ENCODE data around the gene SREBF2. TPM values are rescaled to one million over a fixed set of nuclear protein-coding genes. Genes with fewer than 3 reads are reported as not detected.
A peak's percentile ranks its signal among the peaks of the same experiment; 100 is the strongest.

Gene SREBF2
- total and polyA plus RNA-seq, 2 donors from 2014 or later = 49.2 to 71.4 TPM

GRCh38 chr22:41830174-41830573, 2.7 kb upstream of the SREBF2 start:
- FAIRE-seq (no peak), DNase-seq (no peak)
- TF ChIP-seq CTCF (IDR thresholded peaks at IDR 0.05; ENCODE audit: borderline replicate concordance, extremely low read depth, insufficient read depth) = no peak
- H3K9me3 ChIP-seq (ENCODE audit: control insufficient read depth in 2 of 3, insufficient read depth in 1 of 3, low read length in 3 of 3) = no peaks in the 10 kb centered on the region
- H3K4me3 ChIP-seq (ENCODE audit: low read length in 3 of 3) = no peak overlapping the region
- intact Hi-C loops (cut with DNase I) = no loop called here
- H3K27ac ChIP-seq (ENCODE audit: low read depth in 2 of 2, low read length in 2 of 2) = no peak overlapping the region
- H3K36me3 ChIP-seq (ENCODE audit: control insufficient read depth in 2 of 3, insufficient read depth in 3 of 3, low read length in 3 of 3) = no peaks in the 10 kb centered on the region
- no peak overlapping the region for H3K9ac ChIP-seq (ENCODE audit: low read length in 3 of 3)
- peaks cover 0 to 21% (median 13%) of the 10 kb centered on the region in 3 donors for H3K4me1 ChIP-seq (ENCODE audit: control insufficient read depth in 2 of 3, insufficient read depth in 2 of 3, low read depth in 1 of 3, low read length in 3 of 3)
- no peaks in the 10 kb centered on the region for H3K27me3 ChIP-seq (ENCODE audit: control insufficient read depth, insufficient read depth, low read length)

GRCh38 chr22:41831383-41831782, 1.5 kb upstream of the SREBF2 start:
- FAIRE-seq = no peak
- intact Hi-C loops (cut with DNase I) = no loop called here
- peak overlapping the region in 1 of 2 donors; percentile 94 for H3K27ac ChIP-seq (ENCODE audit: low read depth in 2 of 2, low read length in 2 of 2)

GRCh38 chr22:41831828-41832552, 915 bp upstream of the SREBF2 start:
- peaks cover 0 to 3% (median 0%) of the 10 kb centered on the region in 3 donors for H3K36me3 ChIP-seq (ENCODE audit: control insufficient read depth in 2 of 3, insufficient read depth in 3 of 3, low read length in 3 of 3)
- H3K4me3 ChIP-seq (ENCODE audit: low read length in 3 of 3) = peak overlapping the region; percentile 51 to 80 (median 63)
- DNase-seq = no peak
- no peaks in the 10 kb centered on the region for H3K9me3 ChIP-seq (ENCODE audit: control insufficient read depth in 2 of 3, insufficient read depth in 1 of 3, low read length in 3 of 3)
- no peak for FAIRE-seq
- no peaks in the 10 kb centered on the region for H3K27me3 ChIP-seq (ENCODE audit: control insufficient read depth, insufficient read depth, low read length)
- peak overlapping the region; percentile 38 to 85 (median 68) for H3K9ac ChIP-seq (ENCODE audit: low read length in 3 of 3)
- TF ChIP-seq CTCF (IDR thresholded peaks at IDR 0.05; ENCODE audit: borderline replicate concordance, extremely low read depth, insufficient read depth) = no peak
- intact Hi-C loops (cut with DNase I) = no loop called here
- peaks cover 0 to 6% (median 1%) of the 10 kb centered on the region in 3 donors for H3K4me1 ChIP-seq (ENCODE audit: control insufficient read depth in 2 of 3, insufficient read depth in 2 of 3, low read depth in 1 of 3, low read length in 3 of 3)
- peak overlapping the region; percentile 94 to 95 for H3K27ac ChIP-seq (ENCODE audit: low read depth in 2 of 2, low read length in 2 of 2)

More at GRCh38 chr22:41831383-41831782, 1.5 kb upstream of the SREBF2 start:
- peaks cover 0 to 12% (median 7%) of the 10 kb centered on the region in 3 donors for H3K4me1 ChIP-seq (ENCODE audit: control insufficient read depth in 2 of 3, insufficient read depth in 2 of 3, low read depth in 1 of 3, low read length in 3 of 3)
- no peaks in the 10 kb centered on the region for H3K36me3 ChIP-seq (ENCODE audit: control insufficient read depth in 2 of 3, insufficient read depth in 3 of 3, low read length in 3 of 3)
- TF ChIP-seq CTCF (IDR thresholded peaks at IDR 0.05; ENCODE audit: borderline replicate concordance, extremely low read depth, insufficient read depth) = no peak
- H3K9ac ChIP-seq (ENCODE audit: low read length in 3 of 3) = no peak overlapping the region
- no peak overlapping the region for H3K4me3 ChIP-seq (ENCODE audit: low read length in 3 of 3)
- H3K9me3 ChIP-seq (ENCODE audit: control insufficient read depth in 2 of 3, insufficient read depth in 1 of 3, low read length in 3 of 3) = no peaks in the 10 kb centered on the region
- DNase-seq = no peak
- no peaks in the 10 kb centered on the region for H3K27me3 ChIP-seq (ENCODE audit: control insufficient read depth, insufficient read depth, low read length)

All from kidney (tissue), 14 donors.